Measurements from ENCODE around the gene HMGCS2. TPM values are rescaled to one million over a fixed set of nuclear protein-coding genes. Genes with fewer than 3 reads are reported as not detected.

HMGCS2 gene
- total RNA-seq, 6 experiments from 2014 or later = not detected

GRCh38 chr1:119733754-119734153 lies 35.0 kb downstream of the HMGCS2 start:
- Mint-ChIP-seq H3K9me3 (no peaks in the 10 kb centered on the region), H3K4me3 (no peak overlapping the region), H3K27me3 (ENCODE audit: insufficient read depth) (no peaks in the 10 kb centered on the region; the same call in 1 of the 2 replicates), H3K27ac (no peak overlapping the region), H3K36me3 (ENCODE audit: low read depth) (peaks cover 5% of the 10 kb centered on the region; the same call in 1 of the 2 replicates), H3K4me1 (ENCODE audit: low read depth) (no peaks in the 10 kb centered on the region)
- no peak for DNase-seq
- no peak for TF ChIP-seq CTCF (IDR thresholded peaks at IDR 0.05)

GRCh38 chr1:119732465-119733168 lies 36.1 kb downstream of the HMGCS2 start:
- Mint-ChIP-seq H3K27me3 (ENCODE audit: insufficient read depth) (no peaks in the 10 kb centered on the region; the same call in 1 of the 2 replicates), H3K36me3 (ENCODE audit: low read depth) (peaks cover 5% of the 10 kb centered on the region; the same call in 1 of the 2 replicates), H3K4me3 (no peak overlapping the region), H3K4me1 (ENCODE audit: low read depth) (no peaks in the 10 kb centered on the region), H3K27ac (no peak overlapping the region), H3K9me3 (no peaks in the 10 kb centered on the region)
- no peak for TF ChIP-seq CTCF (IDR thresholded peaks at IDR 0.05)
- DNase-seq = no peak

DNA sequence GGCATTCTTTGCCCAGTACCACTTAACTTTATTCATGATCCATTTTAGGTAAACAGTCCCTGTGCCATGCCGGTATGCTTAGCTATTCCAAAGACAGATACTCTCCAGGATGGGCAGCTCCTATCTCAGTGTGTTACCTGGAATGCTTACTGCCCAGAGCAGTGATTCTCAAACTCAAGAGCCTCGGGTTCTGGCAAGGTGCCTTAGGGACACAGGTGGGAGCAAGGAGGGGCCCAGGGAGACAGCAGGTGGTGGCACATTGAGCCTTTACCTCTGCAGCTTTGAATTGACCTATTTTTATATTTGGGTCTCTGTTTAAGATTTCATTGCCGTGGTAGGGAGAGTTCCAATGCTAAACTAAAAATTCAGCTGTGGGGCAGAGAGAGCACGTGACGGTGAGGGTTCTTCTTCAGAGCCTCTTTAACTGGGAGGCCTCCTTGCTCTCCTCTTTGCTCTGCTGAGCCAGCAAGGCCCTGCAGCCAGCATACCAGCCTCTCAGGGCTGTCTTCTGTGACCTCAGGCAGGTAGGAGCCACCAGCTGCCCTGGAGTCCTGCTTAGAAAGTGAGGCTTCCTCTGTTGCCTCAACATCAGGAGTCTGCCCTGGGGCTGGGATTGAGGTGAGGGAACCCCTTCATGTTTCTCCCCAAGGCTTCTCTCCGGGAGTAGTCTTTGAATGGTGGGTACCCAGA lies 36.8 kb downstream of the HMGCS2 start:
- no peaks in the 10 kb centered on the region for H3K4me1 Mint-ChIP-seq (ENCODE audit: low read depth)
- no peaks in the 10 kb centered on the region for H3K9me3 Mint-ChIP-seq
- no peak overlapping the region for H3K27ac Mint-ChIP-seq
- no peaks in the 10 kb centered on the region; the same call in 1 of the 2 replicates for H3K27me3 Mint-ChIP-seq (ENCODE audit: insufficient read depth)
- peaks cover 9% of the 10 kb centered on the region for H3K36me3 Mint-ChIP-seq (ENCODE audit: low read depth)
- H3K4me3 Mint-ChIP-seq = no peak overlapping the region
- TF ChIP-seq CTCF (IDR thresholded peaks at IDR 0.05) = no peak
- DNase-seq = no peak

DNA sequence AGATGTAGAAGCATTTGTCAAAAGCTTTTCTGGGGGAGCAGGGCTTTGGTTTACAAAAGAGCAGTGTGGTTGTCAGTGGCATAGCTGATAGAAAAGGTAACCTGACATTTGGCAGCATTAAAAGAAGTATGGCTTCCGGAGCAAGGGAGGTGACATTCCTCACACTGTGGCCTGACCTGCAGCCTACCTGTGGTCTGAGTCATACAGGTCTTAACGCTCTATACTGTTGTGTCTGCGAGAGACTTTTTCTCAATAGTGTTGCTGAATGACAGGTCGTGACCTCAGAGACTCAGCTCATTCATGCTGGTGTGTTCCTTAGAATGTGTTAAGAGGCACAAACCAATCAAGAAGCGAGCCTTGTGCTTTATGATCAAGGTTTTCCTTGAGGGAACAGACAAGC lies 37.6 kb downstream of the HMGCS2 start:
- H3K9me3 Mint-ChIP-seq = no peaks in the 10 kb centered on the region
- no peaks in the 10 kb centered on the region; the same call in 1 of the 2 replicates for H3K27me3 Mint-ChIP-seq (ENCODE audit: insufficient read depth)
- H3K4me3 Mint-ChIP-seq = no peak overlapping the region
- no peaks in the 10 kb centered on the region for H3K4me1 Mint-ChIP-seq (ENCODE audit: low read depth)
- H3K27ac Mint-ChIP-seq = no peak overlapping the region
- DNase-seq = no peak
- H3K36me3 Mint-ChIP-seq (ENCODE audit: low read depth) = peaks cover 9% of the 10 kb centered on the region
- TF ChIP-seq CTCF (IDR thresholded peaks at IDR 0.05) = no peak

DNA sequence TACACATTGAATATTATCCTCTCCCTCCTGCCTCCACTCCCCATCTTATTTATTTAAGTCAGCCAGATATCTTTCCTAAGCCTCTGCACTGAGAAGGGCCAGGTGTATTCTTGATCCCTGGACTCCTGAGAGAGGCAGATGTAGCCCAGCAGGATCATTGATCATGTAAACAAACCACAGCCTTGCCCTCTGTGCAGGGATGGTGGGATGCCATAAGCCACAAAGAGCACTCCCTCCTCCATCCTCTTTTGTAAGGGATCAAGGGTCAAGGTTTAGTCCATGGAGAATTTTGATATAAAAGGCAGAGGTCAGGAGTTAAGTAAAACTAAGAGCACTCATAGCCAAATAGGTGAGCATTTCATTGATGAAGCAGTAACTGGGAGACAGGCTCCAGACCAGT lies 39.7 kb downstream of the HMGCS2 start:
- DNase-seq = no peak
- TF ChIP-seq CTCF (IDR thresholded peaks at IDR 0.05) = no peak
- H3K27me3 Mint-ChIP-seq (ENCODE audit: insufficient read depth) = no peaks in the 10 kb centered on the region; the same call in 1 of the 2 replicates
- H3K9me3 Mint-ChIP-seq = no peaks in the 10 kb centered on the region
- H3K27ac Mint-ChIP-seq = no peak overlapping the region
- H3K4me3 Mint-ChIP-seq = no peak overlapping the region
- peaks cover 14% of the 10 kb centered on the region for H3K36me3 Mint-ChIP-seq (ENCODE audit: low read depth)
- H3K4me1 Mint-ChIP-seq (ENCODE audit: low read depth) = no peaks in the 10 kb centered on the region
